OCI-LY3 (cell line): Measurements from ENCODE around the gene CKLF.

Source experiments
- CTCF ChIP-seq: fragments of 200-600, 300-600 bp; sonication (generic); IDR thresholded peaks from 2 replicates; pipeline ENCODE4 v1.5.1; 2014; ENCODE audit warnings: antibody characterized with exemption, low read length, low read depth
- EZH2phosphoT487 ChIP-seq: fragments of 200-600 bp; shearing (Covaris generic); IDR thresholded peaks from 2 replicates; pipeline ENCODE4 v1.6.1; 2018; ENCODE audit warnings: antibody characterized with exemption, mixed run types, low read depth

GRCh38 chr16:66603537-66604375 lies 51.4 kb downstream of the CKLF start:
- no peak for TF ChIP-seq CTCF
- TF ChIP-seq EZH2phosphoT487: no peak
